Chondrocyte (in vitro differentiated cells): ENCODE data around the gene IRF9. TPM values are rescaled to one million over a fixed set of nuclear protein-coding genes. Genes with fewer than 3 reads are reported as not detected.

ENCODE experiments used
- DNase-seq: peaks from one replicate; pipeline ENCODE4 v3.0.0; 2021; ENCODE audit warnings: mixed read lengths, low spot score
- H3K27ac Mint-ChIP-seq: one replicate; pipeline ENCODE4 v1.8.0; 2021; ENCODE audit warnings: mild to moderate bottlenecking, moderate library complexity, mixed read lengths; ENCODE audit not compliant: unreplicated experiment
- H3K27me3 Mint-ChIP-seq: 2 replicates; pipeline ENCODE4 v1.8.0; 2021; ENCODE audit warnings: low read depth, mixed read lengths
- H3K36me3 Mint-ChIP-seq: 2 replicates; pipeline ENCODE4 v1.8.0; 2021; ENCODE audit warnings: low read depth, mixed read lengths
- H3K4me1 Mint-ChIP-seq: 2 replicates; pipeline ENCODE4 v1.8.0; 2021; ENCODE audit warnings: low read depth, mild to moderate bottlenecking, mixed read lengths
- H3K4me3 Mint-ChIP-seq: one replicate; pipeline ENCODE4 v1.8.0; 2021; ENCODE audit warnings: mild to moderate bottlenecking, moderate library complexity, mixed read lengths; ENCODE audit not compliant: unreplicated experiment
- H3K9me3 Mint-ChIP-seq: 2 replicates; pipeline ENCODE4 v1.8.0; 2021; ENCODE audit warnings: low read depth, mixed read lengths
- total RNA-seq: library from RNA; stranded (reverse); gene quantifications from 3 replicates; pipeline ENCODE4 v1.2.1, GENCODE V29; 2021
- TF ChIP-seq, protein P1 (sequence below): fragments of 200-600 bp; sonication (generic); IDR thresholded peaks from 2 replicates; pipeline ENCODE4 v1.5.0; 2021; ENCODE audit warnings: antibody characterized with exemption, mild to moderate bottlenecking, moderate library complexity

IRF9 gene
- total RNA-seq, 1 donor from 2014 or later, result 38.4 TPM

DNA sequence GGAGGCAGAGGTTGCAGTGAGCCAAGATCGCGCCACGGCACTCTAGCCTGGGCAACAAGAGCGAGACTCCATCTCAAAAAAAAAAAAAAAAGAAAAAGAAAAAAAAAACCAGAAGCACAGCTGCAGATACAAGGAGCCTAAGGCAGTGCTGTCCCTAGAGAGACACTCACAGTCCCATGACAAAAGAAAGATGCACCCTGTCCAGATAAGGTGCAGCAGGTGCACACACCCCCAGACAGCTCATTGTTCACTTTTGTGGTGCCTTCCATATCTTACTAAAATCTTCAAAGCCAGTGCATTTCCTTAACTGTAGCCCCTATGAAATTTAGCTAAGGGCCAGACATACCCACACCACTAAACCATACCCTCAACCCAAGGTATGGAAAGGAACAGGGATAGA, 38.6 kb upstream of the IRF9 start:
- no peaks in the 10 kb centered on the region for H3K9me3 Mint-ChIP-seq
- H3K36me3 Mint-ChIP-seq, result peaks cover 28% of the 10 kb centered on the region
- TF ChIP-seq, protein P1, sequence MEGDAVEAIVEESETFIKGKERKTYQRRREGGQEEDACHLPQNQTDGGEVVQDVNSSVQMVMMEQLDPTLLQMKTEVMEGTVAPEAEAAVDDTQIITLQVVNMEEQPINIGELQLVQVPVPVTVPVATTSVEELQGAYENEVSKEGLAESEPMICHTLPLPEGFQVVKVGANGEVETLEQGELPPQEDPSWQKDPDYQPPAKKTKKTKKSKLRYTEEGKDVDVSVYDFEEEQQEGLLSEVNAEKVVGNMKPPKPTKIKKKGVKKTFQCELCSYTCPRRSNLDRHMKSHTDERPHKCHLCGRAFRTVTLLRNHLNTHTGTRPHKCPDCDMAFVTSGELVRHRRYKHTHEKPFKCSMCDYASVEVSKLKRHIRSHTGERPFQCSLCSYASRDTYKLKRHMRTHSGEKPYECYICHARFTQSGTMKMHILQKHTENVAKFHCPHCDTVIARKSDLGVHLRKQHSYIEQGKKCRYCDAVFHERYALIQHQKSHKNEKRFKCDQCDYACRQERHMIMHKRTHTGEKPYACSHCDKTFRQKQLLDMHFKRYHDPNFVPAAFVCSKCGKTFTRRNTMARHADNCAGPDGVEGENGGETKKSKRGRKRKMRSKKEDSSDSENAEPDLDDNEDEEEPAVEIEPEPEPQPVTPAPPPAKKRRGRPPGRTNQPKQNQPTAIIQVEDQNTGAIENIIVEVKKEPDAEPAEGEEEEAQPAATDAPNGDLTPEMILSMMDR, result no peak
- H3K4me1 Mint-ChIP-seq, result no peaks in the 10 kb centered on the region
- no peaks in the 10 kb centered on the region for H3K27me3 Mint-ChIP-seq
- H3K27ac Mint-ChIP-seq, result no peak overlapping the region
- no peak for DNase-seq
- no peak overlapping the region for H3K4me3 Mint-ChIP-seq

DNA sequence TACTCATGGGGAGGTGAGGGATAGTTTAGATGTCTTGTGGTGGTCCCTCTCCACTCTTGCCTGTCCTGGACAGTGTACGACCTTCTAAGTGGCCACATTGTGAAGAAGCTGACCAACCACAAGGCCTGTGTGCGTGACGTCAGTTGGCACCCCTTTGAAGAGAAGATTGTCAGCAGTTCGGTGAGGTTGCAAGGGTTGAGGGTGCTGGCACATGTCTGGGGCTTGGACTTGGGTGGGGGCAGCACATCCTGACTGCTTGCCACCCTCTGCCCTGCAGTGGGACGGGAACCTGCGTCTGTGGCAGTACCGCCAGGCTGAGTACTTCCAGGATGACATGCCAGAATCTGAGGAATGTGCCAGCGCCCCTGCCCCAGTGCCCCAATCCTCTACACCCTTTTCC, 38.2 kb upstream of the IRF9 start:
- peaks cover 27% of the 10 kb centered on the region for H3K36me3 Mint-ChIP-seq
- no peak overlapping the region for H3K27ac Mint-ChIP-seq
- TF ChIP-seq, protein P1, result no peak
- no peak for DNase-seq
- H3K9me3 Mint-ChIP-seq, result no peaks in the 10 kb centered on the region
- H3K4me1 Mint-ChIP-seq, result no peaks in the 10 kb centered on the region
- no peak overlapping the region for H3K4me3 Mint-ChIP-seq
- H3K27me3 Mint-ChIP-seq, result no peaks in the 10 kb centered on the region

DNA sequence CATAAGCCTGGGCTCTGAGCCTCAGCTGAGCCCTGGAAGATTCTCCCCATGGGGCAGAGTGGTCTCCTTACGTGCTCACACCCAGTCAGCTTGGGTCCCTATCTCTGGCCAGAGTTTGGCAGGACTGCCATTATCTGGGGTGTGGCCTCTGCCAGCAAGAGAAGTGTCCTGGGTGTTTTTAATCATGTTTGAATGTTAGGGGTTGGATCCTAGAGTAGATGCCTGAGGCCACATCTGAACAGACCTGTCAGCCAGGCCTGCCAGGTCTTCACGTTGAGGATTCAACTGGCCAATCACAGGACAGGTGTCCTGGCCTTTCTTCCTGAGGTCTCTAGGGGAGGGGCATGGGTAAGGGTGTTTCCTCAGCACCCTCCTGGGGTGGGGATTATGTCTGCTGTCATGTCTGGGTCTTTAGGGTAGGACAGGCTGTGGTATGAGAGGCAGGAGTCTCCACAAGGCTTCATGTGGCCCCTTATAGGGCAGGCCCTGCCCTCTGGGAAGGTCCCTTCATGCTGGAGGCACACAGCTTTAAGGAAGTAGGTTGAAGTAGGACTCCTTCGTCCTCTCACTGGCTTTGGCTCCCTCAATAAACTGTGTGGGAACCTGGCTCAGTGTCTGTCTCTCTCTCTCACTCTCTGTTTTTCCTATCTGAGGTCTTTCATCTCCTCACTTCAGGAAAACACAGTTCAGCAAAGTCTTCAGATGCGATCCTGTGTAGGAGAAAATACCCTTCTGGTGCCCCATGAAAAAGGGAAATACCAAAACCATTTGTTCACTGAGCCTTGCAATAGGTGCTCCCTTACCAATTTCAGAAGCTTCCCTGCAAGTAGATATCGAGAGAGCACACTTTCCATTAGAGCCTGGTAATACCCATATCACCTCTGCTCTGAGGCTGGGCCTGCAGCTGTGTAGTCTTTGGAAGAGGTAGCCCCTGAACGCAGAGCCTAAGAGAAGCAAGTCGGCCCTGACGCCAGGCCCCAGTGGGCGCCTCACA, 37.3 kb upstream of the IRF9 start:
- H3K4me3 Mint-ChIP-seq, result no peak overlapping the region
- H3K4me1 Mint-ChIP-seq, result no peaks in the 10 kb centered on the region
- H3K27me3 Mint-ChIP-seq, result no peaks in the 10 kb centered on the region
- TF ChIP-seq, protein P1, result no peak
- DNase-seq, result no peak
- H3K27ac Mint-ChIP-seq, result no peak overlapping the region
- H3K9me3 Mint-ChIP-seq, result no peaks in the 10 kb centered on the region
- H3K36me3 Mint-ChIP-seq, result peaks cover 20% of the 10 kb centered on the region

DNA sequence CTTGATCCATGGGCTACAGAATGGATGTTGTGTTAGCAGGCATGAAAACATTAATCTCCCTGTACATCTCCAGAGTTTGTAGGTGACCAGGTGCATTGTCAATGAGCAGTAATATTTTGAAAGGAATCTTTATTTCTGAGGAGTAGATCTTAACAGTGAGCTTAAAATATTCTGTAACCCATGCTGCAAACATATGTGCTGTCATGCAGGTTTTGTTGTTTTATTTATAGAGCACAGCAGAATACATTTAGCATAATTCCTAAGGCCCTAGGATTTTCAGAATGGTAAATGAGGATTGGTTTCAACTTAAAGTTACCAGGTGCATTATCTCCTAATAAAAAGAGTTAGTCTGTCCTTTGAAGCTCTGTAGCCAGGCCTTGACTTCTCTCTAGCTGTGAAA, 34.1 kb upstream of the IRF9 start:
- Mint-ChIP-seq H3K36me3 (peaks cover 10% of the 10 kb centered on the region), H3K4me3 (no peak overlapping the region), H3K27me3 (no peaks in the 10 kb centered on the region), H3K4me1 (no peaks in the 10 kb centered on the region), H3K27ac (no peak overlapping the region), H3K9me3 (no peaks in the 10 kb centered on the region)
- DNase-seq, result no peak
- TF ChIP-seq, protein P1, result no peak

DNA sequence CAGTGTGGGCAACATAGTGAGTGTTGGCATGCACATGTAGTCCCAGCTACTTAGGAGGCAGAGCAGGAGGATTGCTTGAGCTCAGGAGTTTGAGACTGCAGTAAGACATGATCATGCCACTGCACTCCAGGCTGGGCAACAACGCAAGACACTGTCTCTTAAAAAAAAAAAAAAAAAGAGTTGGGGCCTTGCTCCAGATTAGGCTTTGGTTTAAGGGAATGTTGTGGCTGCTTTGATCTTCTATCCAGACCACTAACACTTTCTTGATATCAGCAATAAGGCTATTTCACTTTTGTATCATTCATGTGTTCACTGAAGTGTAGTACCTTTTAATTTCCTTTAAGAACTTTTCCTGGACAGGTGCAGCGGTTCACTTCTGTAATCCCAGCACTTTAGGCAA, 33.4 kb upstream of the IRF9 start:
- Mint-ChIP-seq H3K27ac (no peak overlapping the region), H3K9me3 (no peaks in the 10 kb centered on the region), H3K36me3 (peaks cover 9% of the 10 kb centered on the region), H3K4me3 (no peak overlapping the region), H3K4me1 (no peaks in the 10 kb centered on the region), H3K27me3 (no peaks in the 10 kb centered on the region)
- no peak for DNase-seq
- TF ChIP-seq, protein P1, result no peak
